Stimulated activated CD8-positive, alpha-beta memory T cell treated with anti-CD3 and anti-CD28 coated beads, Interleukin-15, amount 100 ng/mL, for 24 hours (primary cell): ENCODE measurements around the gene THAP8.

Source experiments
- DNase-seq: peaks from one replicate; pipeline ENCODE4 v3.0.0-alpha.2; 2020; ENCODE audit warnings: low read depth

THAP8 gene

GRCh38 chr19:35993923-35994598, 60.0 kb downstream of the THAP8 start:
- no peak for DNase-seq

GRCh38 chr19:35992907-35993765, 60.9 kb downstream of the THAP8 start:
- DNase-seq, result no peak

- DNase-seq, result no peak
Measured at GRCh38 chr19:35991731-35992450, 62.2 kb downstream of the THAP8 start.

- DNase-seq, result no peak
Measured at GRCh38 chr19:35990771-35991730, 63.0 kb downstream of the THAP8 start.

GRCh38 chr19:35990156-35990555, 63.9 kb downstream of the THAP8 start:
- no peak for DNase-seq

GRCh38 chr19:35988824-35989223, 65.3 kb downstream of the THAP8 start:
- no peak for DNase-seq

- DNase-seq, result no peak
Measured at GRCh38 chr19:35987571-35987896, 66.6 kb downstream of the THAP8 start.

GRCh38 chr19:35986664-35987570, 67.2 kb downstream of the THAP8 start:
- DNase-seq, result no peak

GRCh38 chr19:35986111-35986510, 68.0 kb downstream of the THAP8 start:
- DNase-seq, result no peak
